Activated B cell treated with CpG ODN at 0.5 μM for 24 hours (primary cell): ENCODE results near the gene MFNG. TPM values are rescaled to one million over a fixed set of nuclear protein-coding genes. Genes with fewer than 3 reads are reported as not detected.

Source experiments
- ATAC-seq: fragments of 200-7000 bp; cut with Tn5 transposase; one replicate; pipeline ENCODE4 v1.10.0; 2021; ENCODE audit warnings: low read depth, mild to moderate bottlenecking, moderate library complexity
- CTCF ChIA-PET: fragments of 350-600 bp; sonication (Branson Sonifier 250); formaldehyde crosslinking; loops from one replicate; lab custom pipeline; 2021; ENCODE audit warnings: antibody characterized with exemption; lab: Charles Lee
- POLR2A ChIA-PET: fragments of 350-600 bp; sonication (Branson Sonifier 250); formaldehyde crosslinking; loops from one replicate; lab custom pipeline; 2021; ENCODE audit warnings: antibody characterized with exemption; lab: Charles Lee
- DNase-seq: peaks from one replicate; pipeline ENCODE4 v3.0.0; 2022
- H3K27ac Mint-ChIP-seq: one replicate; pipeline ENCODE4 v1.8.0; 2020; ENCODE audit warnings: mixed read lengths
- H3K27me3 Mint-ChIP-seq: one replicate; pipeline ENCODE4 v1.8.0; 2021; ENCODE audit warnings: mixed read lengths
- H3K36me3 Mint-ChIP-seq: one replicate; pipeline ENCODE4 v1.8.0; 2021; ENCODE audit warnings: low read depth, mixed read lengths
- H3K4me1 Mint-ChIP-seq: one replicate; pipeline ENCODE4 v1.8.0; 2021; ENCODE audit warnings: mixed read lengths
- H3K4me3 Mint-ChIP-seq: one replicate; pipeline ENCODE4 v1.8.0; 2020; ENCODE audit warnings: mild to moderate bottlenecking, mixed read lengths
- H3K9me3 Mint-ChIP-seq: one replicate; pipeline ENCODE4 v1.8.0; 2020; ENCODE audit warnings: mixed read lengths
- CTCF ChIP-seq: fragments of 200-600 bp; IDR thresholded peaks from one replicate; pipeline ENCODE4 v1.8.0; 2022; ENCODE audit warnings: antibody characterized with exemption, mild to moderate bottlenecking
- intact Hi-C: fragments of 100-400 bp; cut with micrococcal nuclease; formaldehyde crosslinking; loops from one replicate; pipeline ENCODE4 v1.15.1; 2024
- total RNA-seq: library from RNA; stranded (reverse); gene quantifications from 2 replicates; pipeline ENCODE4 v1.2.3, GENCODE V29; 2022

Gene MFNG
- total RNA-seq, 1 donor from 2014 or later = 90.6 TPM

- no peaks in the 10 kb centered on the region for H3K9me3 Mint-ChIP-seq
- H3K36me3 Mint-ChIP-seq = no peaks in the 10 kb centered on the region
- ATAC-seq (peak; percentile 64), DNase-seq (peak; percentile 42)
- peaks cover 76% of the 10 kb centered on the region for H3K27me3 Mint-ChIP-seq
- intact Hi-C loops = loop anchor here (1.0 kb wide), 2 partner anchors 112 to 162 kb away; no protein-coding TSS in a partner anchor
- no peak overlapping the region for H3K4me3 Mint-ChIP-seq
- peaks cover 17% of the 10 kb centered on the region for H3K4me1 Mint-ChIP-seq
- CTCF ChIA-PET = interaction anchor here (1.1 to 3.8 kb wide), 8 partner anchors 112 to 169 kb away, joined by 3 to 42 read pairs (median 4); no protein-coding TSS in a partner anchor
- POLR2A ChIA-PET = no interaction called here
- TF ChIP-seq CTCF = no peak
- H3K27ac Mint-ChIP-seq = no peak overlapping the region
Measured at GRCh38 chr22:37428649-37429586, 57.3 kb downstream of the MFNG start.

- Mint-ChIP-seq H3K27ac (no peak overlapping the region), H3K4me1 (peaks cover 17% of the 10 kb centered on the region), H3K36me3 (no peaks in the 10 kb centered on the region), H3K27me3 (peaks cover 77% of the 10 kb centered on the region), H3K9me3 (no peaks in the 10 kb centered on the region), H3K4me3 (peak overlapping the region; percentile 44)
- no peak for TF ChIP-seq CTCF
- ChIA-PET CTCF (interaction anchor here (1.1 to 3.8 kb wide), 6 partner anchors 111 to 161 kb away, joined by 3 to 42 read pairs (median 6); no protein-coding TSS in a partner anchor), POLR2A (no interaction called here)
- intact Hi-C loops = no loop called here
- ATAC-seq = no peak
- DNase-seq = no peak
Measured at GRCh38 chr22:37427711-37428635, 58.2 kb downstream of the MFNG start.

- ATAC-seq = no peak
- H3K4me1 Mint-ChIP-seq = peaks cover 17% of the 10 kb centered on the region
- no peaks in the 10 kb centered on the region for H3K9me3 Mint-ChIP-seq
- peak within 1 kb of the TSS; percentile 44 for H3K4me3 Mint-ChIP-seq
- ChIA-PET CTCF (interaction anchor here (1.8 kb wide), 1 partner anchor 113 kb away, joined by 7 read pairs; no protein-coding TSS in a partner anchor), POLR2A (no interaction called here)
- TF ChIP-seq CTCF = no peak
- H3K36me3 Mint-ChIP-seq = no peaks in the 10 kb centered on the region
- no peak for DNase-seq
- H3K27me3 Mint-ChIP-seq = peaks cover 71% of the 10 kb centered on the region
- intact Hi-C loops = no loop called here
- H3K27ac Mint-ChIP-seq = no peak within 1 kb of the TSS
Measured at GRCh38 chr22:37427135-37427710, 59.0 kb downstream of the MFNG start, which contains the start of gene ELFN2. TSS of gene ELFN2 (minus strand) at chr22:37427479. CDS start at chr22:37375534, 51,945 bp downstream.

- Mint-ChIP-seq H3K27me3 (peaks cover 72% of the 10 kb centered on the region), H3K9me3 (no peaks in the 10 kb centered on the region), H3K27ac (no peak overlapping the region), H3K4me1 (peaks cover 17% of the 10 kb centered on the region), H3K36me3 (no peaks in the 10 kb centered on the region), H3K4me3 (peak overlapping the region; percentile 19)
- no peak for TF ChIP-seq CTCF
- DNase-seq (no peak), ATAC-seq (no peak)
- ChIA-PET CTCF (no interaction called here), POLR2A (no interaction called here)
- intact Hi-C loops = no loop called here
Measured at GRCh38 chr22:37426706-37427134, 59.5 kb downstream of the MFNG start.
